HepG2 (cell line): ENCODE results near the gene YAP1. TPM values are rescaled to one million over a fixed set of nuclear protein-coding genes. Genes with fewer than 3 reads are reported as not detected.

Experiments
- ATAC-seq: fragments of 200-7000 bp; cut with Tn5 transposase; 3 replicates; pipeline ENCODE4 v1.9.1; 2020; ENCODE audit warnings: mild to moderate bottlenecking, moderate library complexity
- BruUV-seq: library from RNA; stranded (reverse); fragments of 400-500 nt; replicated peaks from 2 replicates; lab custom pipeline; 2021; lab: Mats Ljungman, UMichigan
- CTCF ChIA-PET: fragments of 300-600 bp; formaldehyde crosslinking; extraction: SDS; loops from one replicate; lab custom pipeline; 2021; ENCODE audit warnings: low total read pairs, inconsistent platforms, low intra/inter-chr PET ratio; lab: Yijun Ruan, JAX
- POLR2A ChIA-PET: fragments of 350-600 bp; sonication (Branson Sonifier 250); formaldehyde crosslinking; loops from one replicate; lab custom pipeline; 2020; ENCODE audit warnings: antibody characterized with exemption, inconsistent platforms; lab: Yijun Ruan, JAX
- DNase-seq: peaks from one replicate; pipeline ENCODE4 v3.0.0-alpha.2; 2015; ENCODE audit warnings: low spot score
- FAIRE-seq: peaks from 3 replicates; lab custom pipeline; 2011; peaks lifted over from hg19 to GRCh38; lab: Jason Lieb, UNC
- H2AFZ ChIP-seq: one replicate; pipeline ENCODE4 v1.6.1; 2011; ENCODE audit warnings: low read length, inconsistent platforms
- H3K27ac ChIP-seq: fragments of 300-600 bp; 3 replicates; pipeline ENCODE4 v1.8.0; 2011; ENCODE audit warnings: mixed run types, mild to moderate bottlenecking, mixed read lengths, low read length, inconsistent platforms; ENCODE audit not compliant: insufficient read depth; ENCODE audit errors: extremely low read length
- H3K27me3 ChIP-seq, 2 experiments: fragments of 200-600 bp in 1 of 2; 2 replicates in 1 of 2; 3 replicates in 1 of 2; pipeline versions ENCODE4 v1.6.0 to v1.8.0; 2011; ENCODE audit warnings: low read length in 2 of 2, mild to moderate bottlenecking in 2 of 2, moderate library complexity in 2 of 2, inconsistent platforms in 1 of 2; ENCODE audit not compliant: insufficient read depth in 2 of 2, control insufficient read depth in 1 of 2
- H3K36me3 ChIP-seq, 2 experiments: fragments of 200-600 bp in 1 of 2; replicated peaks in 1 of 2; 2 replicates in 1 of 2; 3 replicates in 1 of 2; pipeline versions ENCODE4 v1.5.1 to v1.8.0; 2011; ENCODE audit warnings: low read length in 2 of 2, inconsistent platforms in 1 of 2; ENCODE audit not compliant: insufficient read depth in 2 of 2, control insufficient read depth in 1 of 2
- H3K4me1 ChIP-seq: 2 replicates; pipeline ENCODE4 v1.5.1; 2012; ENCODE audit warnings: low read length, inconsistent platforms; ENCODE audit not compliant: insufficient read depth
- H3K4me2 ChIP-seq: 2 replicates; pipeline ENCODE4 v1.6.0; 2011; ENCODE audit warnings: low read depth, low read length, inconsistent platforms
- H3K4me3 ChIP-seq, 3 experiments: fragments of 200-600 bp in 1 of 3; sonication (generic), shearing (Covaris generic) in 1 of 3; replicated peaks in 1 of 3; 2 replicates each; pipeline ENCODE4 v1.5.1; 2011 to 2016; ENCODE audit warnings: low read length in 3 of 3, inconsistent platforms in 2 of 3, low read depth in 2 of 3, mild to moderate bottlenecking in 2 of 3, control low read depth in 1 of 3, mixed read lengths in 1 of 3; ENCODE audit not compliant: insufficient read depth in 1 of 3
- H3K79me2 ChIP-seq: one replicate; pipeline ENCODE4 v1.6.1; 2011; ENCODE audit warnings: low read length, inconsistent platforms; ENCODE audit not compliant: insufficient read depth
- H3K9ac ChIP-seq: 2 replicates; pipeline ENCODE4 v1.6.0; 2011; ENCODE audit warnings: mild to moderate bottlenecking, low read depth, low read length, inconsistent platforms; ENCODE audit not compliant: insufficient read depth
- H3K9me3 ChIP-seq: 2 replicates; pipeline ENCODE4 v1.5.1; 2012; ENCODE audit warnings: mild to moderate bottlenecking, low read length
- H4K20me1 ChIP-seq: 2 replicates; pipeline ENCODE4 v1.6.0; 2011; ENCODE audit warnings: inconsistent platforms, mild to moderate bottlenecking, low read length, moderate library complexity; ENCODE audit not compliant: insufficient read depth
- KDM5A ChIP-seq: fragments of 200-600 bp; sonication (generic); IDR thresholded peaks from 2 replicates; pipeline ENCODE4 v1.7.0; 2018; ENCODE audit warnings: antibody characterized with exemption, mild to moderate bottlenecking, low read length, borderline replicate concordance
- LCORL ChIP-seq, 2 experiments: fragments of 450-650 bp in 1 of 2; sonication (generic) in 1 of 2; formaldehyde crosslinking in 1 of 2; IDR thresholded peaks; 2 replicates each; pipeline versions ENCODE4 v1.5.0 to v1.6.1; 2017 to 2020; ENCODE audit warnings: antibody characterized with exemption in 1 of 2, missing genetic modification reagents in 1 of 2
- MEIS2 ChIP-seq: sonication (generic); formaldehyde crosslinking; IDR thresholded peaks from 2 replicates; pipeline ENCODE4 v1.9.0; 2021; ENCODE audit warnings: mild to moderate bottlenecking, missing genetic modification reagents
- YEATS4 ChIP-seq: sonication (generic); formaldehyde crosslinking; IDR thresholded peaks from 2 replicates; pipeline ENCODE4 v1.4.0; 2020; ENCODE audit warnings: missing genetic modification reagents, borderline replicate concordance
- ZBTB38 ChIP-seq: sonication (generic); formaldehyde crosslinking; IDR thresholded peaks from 2 replicates; pipeline ENCODE4 v1.5.1; 2020; ENCODE audit warnings: mild to moderate bottlenecking, missing genetic modification reagents
- ZNF543 ChIP-seq: sonication (generic); formaldehyde crosslinking; IDR thresholded peaks from 2 replicates; pipeline ENCODE4 v1.4.0; 2020; ENCODE audit warnings: mild to moderate bottlenecking, missing genetic modification reagents
- ZSCAN12 ChIP-seq: sonication (generic); formaldehyde crosslinking; IDR thresholded peaks from 2 replicates; pipeline ENCODE4 v1.9.0; 2021; ENCODE audit warnings: mild to moderate bottlenecking, missing genetic modification reagents
- WGBS: methylation state at CpG from one replicate; pipeline ENCODE4 v1.1.6; 2017; ENCODE audit warnings: low lambda C conversion rate; 5-methylcytosine and 5-hydroxymethylcytosine counted together
- in situ Hi-C: cut with HindIII; loops from 2 replicates; pipeline ENCODE4 v1.10.0; 2017; ENCODE audit warnings: low pct_unique_long_range_greater_than_20kb; ENCODE audit not compliant: extremely low pct_ligation_motif_present
- intact Hi-C: fragments of 100-400 bp; cut with micrococcal nuclease; formaldehyde crosslinking; loops from one replicate; pipeline ENCODE4 v1.10.0; 2022; ENCODE audit not compliant: unreplicated experiment
- polyA plus RNA-seq, 8 experiments: library from polyadenylated mRNA; depleted of rRNA in 3 of 8; stranded (reverse) in 7 of 8; unstranded in 1 of 8; fragments of >200 nt; fragmentation: Illumina TruSeq in 4 of 8; extraction: Trizol in 4 of 8; gene quantifications; 2 replicates each; pipeline versions ENCODE4 v1.2.1 to v1.2.3, GENCODE V29; 2011 to 2016; ENCODE audit warnings: low read depth in 4 of 8, missing spikeins in 1 of 8, mixed read lengths in 1 of 8; ENCODE audit not compliant: insufficient read depth in 1 of 8
- total RNA-seq, 5 experiments: library from RNA; depleted of rRNA; stranded (reverse); fragments of >200 nt; fragmentation: Illumina TruSeq; extraction: Trizol; gene quantifications; 2 replicates each; pipeline ENCODE4 v1.2.3, GENCODE V29; 2016; ENCODE audit warnings: low read depth in 1 of 5
- TF ChIP-seq, protein P1 (sequence below), 2 experiments: sonication (generic) in 1 of 2; formaldehyde crosslinking in 1 of 2; IDR thresholded peaks; 2 replicates each; pipeline versions ENCODE4 v1.4.0 to v1.6.1; 2018 to 2020; ENCODE audit warnings: missing genetic modification reagents in 2 of 2, borderline replicate concordance in 1 of 2, low read depth in 1 of 2, mild to moderate bottlenecking in 1 of 2, missing biosample characterization in 1 of 2
- TF ChIP-seq, protein P2 (sequence below): sonication (generic); formaldehyde crosslinking; IDR thresholded peaks from 2 replicates; pipeline ENCODE4 v1.5.0; 2020; ENCODE audit warnings: missing genetic modification reagents
- TF ChIP-seq, protein P3 (sequence below): sonication (generic); formaldehyde crosslinking; IDR thresholded peaks from 2 replicates; pipeline ENCODE4 v1.5.1; 2020; ENCODE audit warnings: missing genetic modification reagents, mild to moderate bottlenecking, borderline replicate concordance

Gene YAP1
- total and polyA plus RNA-seq, 2 of the 13 experiments (the other 11 are each of a cell fraction or from before 2014, with no cell fraction given) = 59.5 to 91.0 TPM

DNA sequence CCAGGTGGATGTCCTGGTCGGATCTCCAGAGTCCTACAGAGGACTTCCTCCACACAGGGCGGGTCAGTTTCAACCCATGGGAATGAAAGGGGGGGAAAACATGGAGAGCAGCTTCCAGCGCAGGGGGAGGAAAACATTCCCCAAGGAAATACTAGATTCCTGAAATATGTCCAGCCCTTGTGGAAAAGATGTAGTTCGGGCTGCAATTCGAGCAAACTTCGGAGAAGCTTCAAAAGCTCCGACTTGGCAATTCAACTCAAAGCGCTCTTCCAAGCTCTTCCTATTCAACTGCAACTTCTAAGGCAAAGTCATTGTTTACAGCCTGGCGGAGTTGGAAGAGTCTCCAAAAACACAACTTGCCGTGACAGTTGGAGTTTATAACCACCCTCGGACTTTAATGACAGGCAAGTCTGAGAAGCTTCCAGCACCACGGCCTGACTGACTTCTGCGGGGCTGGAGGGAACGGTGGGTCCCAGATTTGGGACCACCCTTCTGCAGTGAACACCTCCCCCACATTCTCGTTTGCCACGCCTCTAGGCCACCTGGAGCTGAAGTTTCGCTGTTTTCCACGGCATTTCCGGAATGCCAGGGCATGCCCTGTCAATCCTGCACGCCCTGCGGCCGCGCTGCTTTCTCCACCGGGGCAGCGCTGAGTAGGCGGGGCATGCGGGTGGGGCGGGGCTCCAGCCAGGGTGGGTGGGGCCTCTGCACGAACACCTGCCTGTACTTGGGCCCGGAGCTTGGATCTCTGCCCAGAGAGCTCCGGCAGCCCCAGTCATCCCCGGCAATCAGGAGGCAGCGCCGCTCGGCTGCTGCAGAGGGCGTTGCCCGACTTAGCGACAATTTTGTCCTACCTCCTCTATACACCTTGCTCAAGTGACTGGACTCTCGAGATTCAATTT, 158.1 kb downstream of the YAP1 start (continued):
- TF ChIP-seq ZNF543 (CRISPR knock-in tag) = 0 out of 2 replicates have a peak, but pooled peaks have one; percentile 14
- peak; percentile 34; the same call in 1 of the 2 replicates for TF ChIP-seq ZBTB38 (CRISPR knock-in tag)
- TF ChIP-seq, all 625 proteins: peak for 69

DNA sequence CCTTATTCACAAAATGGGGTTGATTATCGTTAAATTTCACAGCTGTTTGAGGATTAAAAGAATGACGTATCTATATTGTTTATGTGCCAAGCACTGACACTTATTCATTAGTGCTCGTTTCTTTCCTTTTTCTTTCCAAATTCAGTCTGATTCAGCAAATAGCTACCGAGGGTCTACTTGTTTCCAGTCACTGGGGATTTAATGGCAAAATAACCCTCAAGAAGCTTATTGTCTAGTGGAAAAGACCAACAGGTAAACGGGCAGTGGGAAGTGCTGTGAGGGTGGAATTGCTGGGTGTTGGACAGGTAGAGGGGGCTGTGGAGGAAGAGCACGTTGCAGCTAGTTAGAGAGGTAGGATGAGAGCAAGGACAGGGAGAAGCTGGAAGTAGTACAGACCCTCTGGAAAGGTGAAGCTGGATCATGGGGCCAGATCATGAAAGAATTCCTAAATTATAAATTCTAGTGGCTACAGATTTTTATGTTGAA, 158.8 kb downstream of the YAP1 start:
- peak overlapping the region; percentile 39 for H2AFZ ChIP-seq
- intact Hi-C loops (loop anchor here (1.0 kb wide), 2 partner anchors 10 to 158 kb away; no protein-coding TSS in a partner anchor), in situ Hi-C loops (no loop called here)
- ATAC-seq = peak; percentile 36; the same call in 2 of the 3 replicates
- 44% methylated on average over 6 of the region's 6 CpGs for WGBS
- POLR2A ChIA-PET = interaction anchor here (0.7 to 2.8 kb wide), 4 partner anchors 11 to 76 kb away, joined by 3 to 26 read pairs (median 5); no protein-coding TSS in a partner anchor
- peaks cover 78% of the 10 kb centered on the region for H3K4me1 ChIP-seq
- peak overlapping the region; percentile 53 for H3K27ac ChIP-seq
- peak overlapping the region; percentile 76 for H3K4me2 ChIP-seq
- peak overlapping the region; percentile 47 to 55 (median 49) for H3K4me3 ChIP-seq
- CTCF ChIA-PET = no interaction called here
- H3K27me3 ChIP-seq = no peaks in the 10 kb centered on the region
- H3K36me3 ChIP-seq = no peaks in the 10 kb centered on the region
- TSS peak; percentile 25 for BruUV-seq
- H3K9me3 ChIP-seq = no peaks in the 10 kb centered on the region
- TF ChIP-seq LCORL (IDR thresholded peaks at IDR 0.05) (no peak), LCORL (CRISPR knock-in tag; IDR thresholded peaks at IDR 0.05) (0 out of 2 replicates have a peak, but pooled peaks have one; percentile 16), KDM5A (no peak), ZSCAN12 (CRISPR knock-in tag) (0 out of 2 replicates have a peak, but pooled peaks have one; percentile 48), MEIS2 (CRISPR knock-in tag) (no peak), YEATS4 (CRISPR knock-in tag) (0 out of 2 replicates have a peak, but pooled peaks have one; percentile 1)
- TF ChIP-seq, protein P1, sequence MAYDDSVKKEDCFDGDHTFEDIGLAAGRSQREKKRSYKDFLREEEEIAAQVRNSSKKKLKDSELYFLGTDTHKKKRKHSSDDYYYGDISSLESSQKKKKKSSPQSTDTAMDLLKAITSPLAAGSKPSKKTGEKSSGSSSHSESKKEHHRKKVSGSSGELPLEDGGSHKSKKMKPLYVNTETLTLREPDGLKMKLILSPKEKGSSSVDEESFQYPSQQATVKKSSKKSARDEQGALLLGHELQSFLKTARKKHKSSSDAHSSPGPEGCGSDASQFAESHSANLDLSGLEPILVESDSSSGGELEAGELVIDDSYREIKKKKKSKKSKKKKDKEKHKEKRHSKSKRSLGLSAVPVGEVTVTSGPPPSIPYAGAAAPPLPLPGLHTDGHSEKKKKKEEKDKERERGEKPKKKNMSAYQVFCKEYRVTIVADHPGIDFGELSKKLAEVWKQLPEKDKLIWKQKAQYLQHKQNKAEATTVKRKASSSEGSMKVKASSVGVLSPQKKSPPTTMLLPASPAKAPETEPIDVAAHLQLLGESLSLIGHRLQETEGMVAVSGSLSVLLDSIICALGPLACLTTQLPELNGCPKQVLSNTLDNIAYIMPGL (CRISPR knock-in tag; IDR thresholded peaks at IDR 0.05; ENCODE audit: borderline replicate concordance in 1 of 2, low read depth in 1 of 2) = 0 out of 4 replicates have a peak, but pooled peaks of 1 of the 2 experiments have one; percentile 1
- TF ChIP-seq, protein P2, sequence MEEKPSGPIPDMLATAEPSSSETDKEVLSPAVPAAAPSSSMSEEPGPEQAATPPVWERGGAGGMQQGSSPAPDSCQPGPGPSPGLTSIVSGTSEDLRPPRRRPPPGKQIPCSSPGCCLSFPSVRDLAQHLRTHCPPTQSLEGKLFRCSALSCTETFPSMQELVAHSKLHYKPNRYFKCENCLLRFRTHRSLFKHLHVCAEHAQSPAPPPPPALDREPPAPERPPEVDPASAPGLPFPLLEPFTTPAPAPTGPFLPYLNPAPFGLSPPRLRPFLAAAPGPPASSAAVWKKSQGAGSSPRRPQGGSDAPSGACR (CRISPR knock-in tag) = 0 out of 2 replicates have a peak, but pooled peaks have one; percentile 34
- TF ChIP-seq, protein P3, sequence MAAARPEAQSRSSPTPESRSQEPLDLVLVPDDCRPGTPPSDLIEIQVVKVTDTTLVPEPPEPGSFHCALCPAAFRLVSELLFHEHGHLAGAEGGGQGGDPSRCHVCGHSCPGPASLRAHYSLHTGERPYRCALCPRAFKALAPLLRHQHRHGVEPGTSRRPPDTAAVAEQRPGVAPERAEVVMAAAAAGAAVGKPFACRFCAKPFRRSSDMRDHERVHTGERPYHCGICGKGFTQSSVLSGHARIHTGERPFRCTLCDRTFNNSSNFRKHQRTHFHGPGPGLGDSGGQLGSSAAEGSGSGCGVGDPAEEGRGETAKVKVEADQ (CRISPR knock-in tag) = 0 out of 2 replicates have a peak, but pooled peaks have one; percentile 31
- TF ChIP-seq, all 625 proteins: peak for 6
- Histone ChIP-seq H3K9ac (peak overlapping the region; percentile 56), H4K20me1 (no peaks in the 10 kb centered on the region), H3K79me2 (no peaks in the 10 kb centered on the region)
- FAIRE-seq = no peak
- no peak for DNase-seq
